AG04449 (cell line): ENCODE measurements around the gene JKAMP.

Experiments
- CTCF ChIA-PET: fragments of 350-600 bp; formaldehyde crosslinking; extraction: SDS; loops from one replicate; lab custom pipeline; 2021; ENCODE audit warnings: antibody characterized with exemption; lab: Yijun Ruan, JAX
- POLR2A ChIA-PET: fragments of 400-600, 350-600 bp; formaldehyde crosslinking; extraction: SDS; loops from one replicate; lab custom pipeline; 2020; ENCODE audit warnings: antibody characterized with exemption, inconsistent platforms; lab: Yijun Ruan, JAX
- DNase-seq: peaks from one replicate; pipeline ENCODE4 v3.0.0-alpha.2; 2010; ENCODE audit warnings: low read depth, low spot score
- H3K4me3 ChIP-seq: 2 replicates; pipeline ENCODE4 v1.5.1; 2011; ENCODE audit warnings: low read depth, mild to moderate bottlenecking, control low read depth, low read length
- CTCF ChIP-seq: IDR thresholded peaks from one replicate; pipeline ENCODE4 v1.5.1; 2011; ENCODE audit warnings: mild to moderate bottlenecking, moderate library complexity, low read length, control low read depth, inconsistent platforms; ENCODE audit not compliant: insufficient read depth; ENCODE audit errors: missing control alignments

JKAMP gene

GRCh38 chr14:59500732-59501131 lies 16.4 kb downstream of the JKAMP start:
- POLR2A ChIA-PET: no interaction called here
- TF ChIP-seq CTCF: no peak
- CTCF ChIA-PET: interaction anchor here (1.3 to 1.6 kb wide), 2 partner anchors 16 to 374 kb away, joined by 3 to 4 read pairs; partner anchors contain the start of genes JKAMP and L3HYPDH
- no peak overlapping the region for H3K4me3 ChIP-seq
- no peak for DNase-seq

GRCh38 chr14:59503256-59503655 lies 18.9 kb downstream of the JKAMP start:
- ChIA-PET POLR2A (no interaction called here), CTCF (no interaction called here)
- no peak for TF ChIP-seq CTCF
- no peak overlapping the region for H3K4me3 ChIP-seq
- DNase-seq: no peak

- ChIA-PET POLR2A (no interaction called here), CTCF (interaction anchor here (0.7 to 2.1 kb wide), 17 partner anchors 10 to 677 kb away, joined by 3 to 19 read pairs (median 5); partner anchors contain the start of gene CCDC175)
- DNase-seq: no peak
- no peak overlapping the region for H3K4me3 ChIP-seq
- peak; percentile 84 for TF ChIP-seq CTCF
Measured at GRCh38 chr14:59507063-59507751, 22.9 kb downstream of the JKAMP start.

GRCh38 chr14:59507752-59508103 lies 23.4 kb downstream of the JKAMP start:
- ChIA-PET CTCF (interaction anchor here (0.7 to 2.1 kb wide), 16 partner anchors 11 to 677 kb away, joined by 3 to 19 read pairs (median 5); partner anchors contain the start of gene CCDC175), POLR2A (no interaction called here)
- H3K4me3 ChIP-seq: no peak overlapping the region
- DNase-seq: no peak
- no peak for TF ChIP-seq CTCF

GRCh38 chr14:59509101-59509500 lies 24.8 kb downstream of the JKAMP start:
- CTCF ChIA-PET: interaction anchor here (1.5 to 2.8 kb wide), 2 partner anchors 68 to 382 kb away, joined by 3 to 14 read pairs; partner anchors contain the start of gene CCDC175
- no peak for TF ChIP-seq CTCF
- POLR2A ChIA-PET: no interaction called here

GRCh38 chr14:59510001-59510400 lies 25.7 kb downstream of the JKAMP start:
- no peak for TF ChIP-seq CTCF
- CTCF ChIA-PET: interaction anchor here (1.1 to 2.8 kb wide), 2 partner anchors 67 to 178 kb away, joined by 3 to 14 read pairs; partner anchors contain the start of gene CCDC175
- POLR2A ChIA-PET: no interaction called here
- no peak for DNase-seq
- no peak overlapping the region for H3K4me3 ChIP-seq

More at GRCh38 chr14:59509101-59509500, 24.8 kb downstream of the JKAMP start:
- no peak for DNase-seq
- no peak overlapping the region for H3K4me3 ChIP-seq
